HEK293T (cell line): Measurements from ENCODE around the gene SEMA4D.

ENCODE experiments used
- ARNT ChIP-seq: fragments of 450-650 bp; IDR thresholded peaks from 2 replicates; pipeline ENCODE4 v1.6.1; 2017; ENCODE audit warnings: mild to moderate bottlenecking
- BHLHE40 ChIP-seq: fragments of 450-650 bp; IDR thresholded peaks from 2 replicates; pipeline ENCODE4 v1.6.1; 2016; ENCODE audit warnings: mild to moderate bottlenecking, moderate library complexity, borderline replicate concordance
- ELF4 ChIP-seq: fragments of 450-650 bp; IDR thresholded peaks from 2 replicates; pipeline ENCODE4 v1.6.1; 2017; ENCODE audit warnings: antibody characterized with exemption
- FOXA1 ChIP-seq: fragments of 450-650 bp; IDR thresholded peaks from 2 replicates; pipeline ENCODE4 v1.6.1; 2016; ENCODE audit warnings: mild to moderate bottlenecking
- FOXM1 ChIP-seq: fragments of 450-650 bp; IDR thresholded peaks from 2 replicates; pipeline ENCODE4 v1.6.1; 2017; ENCODE audit warnings: mild to moderate bottlenecking, borderline replicate concordance
- HDGF ChIP-seq: fragments of 450-650 bp; IDR thresholded peaks from 2 replicates; pipeline ENCODE4 v1.6.1; 2017; ENCODE audit warnings: antibody characterized with exemption, borderline replicate concordance
- L3MBTL2 ChIP-seq: fragments of 450-650 bp; conservative IDR thresholded peaks from 2 replicates; pipeline ENCODE4 v1.6.1; 2016; ENCODE audit warnings: mild to moderate bottlenecking
- NFRKB ChIP-seq: fragments of 450-650 bp; IDR thresholded peaks from 2 replicates; pipeline ENCODE4 v1.6.1; 2016; ENCODE audit warnings: mild to moderate bottlenecking, moderate library complexity
- SP1 ChIP-seq: fragments of 450-650 bp; IDR thresholded peaks from 2 replicates; pipeline ENCODE4 v1.6.1; 2017
- SUZ12 ChIP-seq: fragments of 450-650 bp; IDR thresholded peaks from 2 replicates; pipeline ENCODE4 v1.6.1; 2016; ENCODE audit warnings: mild to moderate bottlenecking
- ZNF384 ChIP-seq: fragments of 450-650 bp; IDR thresholded peaks from 2 replicates; pipeline ENCODE4 v1.6.1; 2016

DNA sequence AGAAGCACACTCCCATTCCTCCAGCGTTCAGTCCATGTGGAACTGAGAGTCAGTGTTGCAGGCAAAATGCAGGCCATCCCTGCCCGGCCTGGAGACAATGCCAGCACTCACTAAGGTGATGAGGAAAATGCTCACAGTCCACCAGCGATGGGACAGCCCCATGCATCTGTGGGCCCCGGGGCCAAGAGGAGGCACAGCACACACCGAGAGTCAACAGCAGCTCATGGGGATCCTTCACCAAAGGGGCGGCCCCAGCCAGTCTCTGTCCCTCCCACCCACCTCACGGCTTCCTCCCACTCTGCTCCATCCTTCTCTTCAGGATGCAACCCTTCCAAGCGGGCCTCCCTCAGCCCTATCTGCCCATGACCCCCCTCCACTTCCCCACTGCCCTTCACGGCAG, 6.2 kb downstream of the SEMA4D start:
- no peak for TF ChIP-seq SP1
- no peak for TF ChIP-seq BHLHE40
- no peak for TF ChIP-seq ELF4
- no peak for TF ChIP-seq SUZ12
- TF ChIP-seq FOXM1, result no peak
- no peak for TF ChIP-seq FOXA1
- no peak for TF ChIP-seq ARNT
- TF ChIP-seq ZNF384, result no peak
- TF ChIP-seq NFRKB, result no peak
- no peak for TF ChIP-seq L3MBTL2
- no peak for TF ChIP-seq HDGF
